Adrenal gland (tissue), 12 donors: ENCODE measurements around the gene TACO1. TPM values are rescaled to one million over a fixed set of nuclear protein-coding genes. Genes with fewer than 3 reads are reported as not detected.

Source experiments
- DNase-seq, 7 donors: peaks; one replicate each; pipeline ENCODE4 v3.0.0-alpha.2; 2019 to 2020
- H3K27ac ChIP-seq, 5 donors: fragments of 200-600 bp; sonication (generic) in 4 of 5; 1 replicate in 3 of 5; 2 replicates in 2 of 5; pipeline versions ENCODE4 v1.5.1 to v1.8.0; 2016 to 2020; ENCODE audit warnings: mild to moderate bottlenecking in 1 of 5
- H3K27me3 ChIP-seq: fragments of 200-600 bp; 2 replicates; pipeline ENCODE4 v1.8.0; 2021
- H3K36me3 ChIP-seq, 2 donors: fragments of 200-600 bp; replicated peaks in 1 of 2; 1 replicate in 1 of 2; 2 replicates in 1 of 2; pipeline versions ENCODE4 v1.5.1 to v1.8.0; 2018 to 2022
- H3K4me1 ChIP-seq, 2 donors: fragments of 200-600 bp; replicated peaks in 1 of 2; 1 replicate in 1 of 2; 2 replicates in 1 of 2; pipeline versions ENCODE4 v1.5.1 to v1.8.0; 2018 to 2021
- H3K4me3 ChIP-seq, 4 donors: fragments of 200-600 bp; sonication (generic) in 3 of 4; one replicate each; pipeline ENCODE4 v1.5.1; 2016 to 2018
- H3K9me3 ChIP-seq, 3 donors: fragments of 200-600 bp; sonication (generic) in 1 of 3; replicated peaks in 1 of 3; 1 replicate in 2 of 3; 2 replicates in 1 of 3; pipeline versions ENCODE4 v1.5.1 to v1.8.0; 2016 to 2021
- CTCF ChIP-seq, 6 experiments: fragments of 450-650 bp in 4 of 6; fragments of 200-600 bp in 2 of 6; sonication (generic) in 1 of 6; IDR thresholded peaks; 1 replicate in 5 of 6; 2 replicates in 1 of 6; pipeline versions ENCODE4 v1.5.1 to v1.8.0; 2016 to 2021; ENCODE audit warnings: antibody characterized with exemption in 6 of 6, mild to moderate bottlenecking in 2 of 6, moderate library complexity in 1 of 6
- POLR2A ChIP-seq, 2 donors: fragments of 450-650 bp; IDR thresholded peaks; one replicate each; pipeline ENCODE4 v1.6.1; 2017; ENCODE audit warnings: antibody characterized with exemption in 2 of 2, mild to moderate bottlenecking in 2 of 2, moderate library complexity in 1 of 2
- WGBS, 4 donors: extraction: QIAGEN DNeasy Blood & Tissue Kit in 2 of 4; methylation state at CpG; one replicate each; pipeline versions ENCODE4 v1.1.5 to v1.1.7; 2013 to 2017; 5-methylcytosine and 5-hydroxymethylcytosine counted together
- intact Hi-C, 2 donors: fragments of 100-400 bp; cut with DNase I; formaldehyde crosslinking; loops; one replicate each; pipeline versions ENCODE4 v1.14.1 to v1.15.0; 2022 to 2023
- polyA plus RNA-seq, 3 donors: library from polyadenylated mRNA; stranded (reverse); fragments of 200-250 nt in 2 of 3; fragments of 350-450 nt in 1 of 3; fragmentation: Illumina TruSeq in 1 of 3; extraction: RNeasy Lipid Tissue Mini Kit (QIAGEN cat#74804) in 1 of 3; gene quantifications; one replicate each; pipeline ENCODE4 v1.2.3, GENCODE V29; 2013 to 2014
- total RNA-seq, 9 donors: library from RNA; depleted of rRNA in 4 of 9; stranded (reverse); fragments of >200 nt in 4 of 9; fragments of 120-200 nt in 1 of 9; fragmentation: NEBNext Ultra II Directional in 1 of 9; extraction: Animal tissue kit (Norgen Biotek cat#: 25700) in 1 of 9; gene quantifications; one replicate each; pipeline versions ENCODE4 v1.1.0 to v1.2.4, GENCODE V29; 2013 to 2023
- donor health status: healthy with polysubstance abuse.
- donor health status: Bipolar disorder and iron deficiency.
- donor health status: DM: yes; HTN: yes; CAD: no.
- donor health status: DM: no; HTN: no; CAD: no.
- donor health status: DM: no; HTN: no; CAD: no.
- donor health status: DM: yes; HTN: yes; CAD: no.

The TACO1 gene
- total and polyA plus RNA-seq, 12 donors, result 15.4 to 32.1 (median 22.8) TPM

GRCh38 chr17:63640038-63640437 is 39.3 kb downstream of the TACO1 start:
- H3K4me3 ChIP-seq, result no peak overlapping the region
- H3K27ac ChIP-seq, result no peak overlapping the region
- TF ChIP-seq CTCF (IDR thresholded peaks at IDR 0.05) (no peak), POLR2A (IDR thresholded peaks at IDR 0.05) (no peak)
- no peaks in the 10 kb centered on the region for H3K27me3 ChIP-seq
- 95 to 98% (median 98%) methylated on average over 4 of the region's 4 CpGs for WGBS, 4 donors
- no peaks in the 10 kb centered on the region for H3K9me3 ChIP-seq
- peaks cover 0 to 21% of the 10 kb centered on the region in 2 donors for H3K36me3 ChIP-seq
- H3K4me1 ChIP-seq, result peaks cover 2 to 14% of the 10 kb centered on the region in 2 donors
- intact Hi-C loops, result no loop called here
- DNase-seq, result no peak

- Histone ChIP-seq H3K9me3 (no peaks in the 10 kb centered on the region), H3K4me1 (no peaks in the 10 kb centered on the region), H3K27ac (peak overlapping the region in 1 of 5 donors; percentile 45), H3K36me3 (peaks cover 0 to 26% of the 10 kb centered on the region in 2 donors), H3K4me3 (no peak overlapping the region), H3K27me3 (no peaks in the 10 kb centered on the region)
- DNase-seq, result peak in 6 of 7 donors; percentile 31 to 63 (median 48)
- WGBS, 4 donors, result 81 to 86% (median 84%) methylated on average over 4 of the region's 4 CpGs
- TF ChIP-seq POLR2A (IDR thresholded peaks at IDR 0.05), result no peak
- TF ChIP-seq CTCF (IDR thresholded peaks at IDR 0.05), result no peak
- intact Hi-C loops, result no loop called here
These were observed 41.2 kb downstream of the TACO1 start for GRCh38 chr17:63641692-63642448.

GRCh38 chr17:63644846-63645245 is 44.2 kb downstream of the TACO1 start:
- H3K9me3 ChIP-seq, result no peaks in the 10 kb centered on the region
- no peak overlapping the region for H3K4me3 ChIP-seq
- H3K27ac ChIP-seq, result no peak overlapping the region
- no peaks in the 10 kb centered on the region for H3K27me3 ChIP-seq
- no peak for DNase-seq
- 89 to 93% (median 91%) methylated on average over 7 of the region's 7 CpGs for WGBS, 4 donors
- no peaks in the 10 kb centered on the region for H3K4me1 ChIP-seq
- intact Hi-C loops, result no loop called here
- TF ChIP-seq POLR2A (IDR thresholded peaks at IDR 0.05) (no peak), CTCF (IDR thresholded peaks at IDR 0.05) (no peak)
- peaks cover 0 to 18% of the 10 kb centered on the region in 2 donors for H3K36me3 ChIP-seq

GRCh38 chr17:63645775-63646487 is 45.2 kb downstream of the TACO1 start:
- intact Hi-C loops, result no loop called here
- H3K4me1 ChIP-seq, result no peaks in the 10 kb centered on the region
- H3K27ac ChIP-seq, result peak overlapping the region in 2 of 5 donors; percentile 11 to 53
- no peaks in the 10 kb centered on the region for H3K27me3 ChIP-seq
- H3K4me3 ChIP-seq, result no peak overlapping the region
- H3K36me3 ChIP-seq, result peaks cover 0 to 18% of the 10 kb centered on the region in 2 donors
- DNase-seq, result no peak
- no peaks in the 10 kb centered on the region for H3K9me3 ChIP-seq
- WGBS, 4 donors, result 91 to 97% (median 94%) methylated on average over 5 of the region's 5 CpGs
- TF ChIP-seq CTCF (IDR thresholded peaks at IDR 0.05) (no peak), POLR2A (IDR thresholded peaks at IDR 0.05) (no peak)
